A549 (cell line): ENCODE measurements around the gene MB21D2. TPM values are rescaled to one million over a fixed set of nuclear protein-coding genes. Genes with fewer than 3 reads are reported as not detected.

ENCODE experiments used
- ATAC-seq, 2 experiments: fragments of 200-7000 bp in 1 of 2; fragments of >200 bp in 1 of 2; cut with Nextera tagmentation in 1 of 2; cut with Tn5 transposase in 1 of 2; 3 replicates each; pipeline versions ENCODE4 v1.8.0 to v1.9.1; 2018 to 2020; ENCODE audit warnings: mild to moderate bottlenecking in 1 of 2, moderate library complexity in 1 of 2
- CTCF ChIA-PET: fragments of 300-600 bp; sonication (Branson Sonifier 250); formaldehyde crosslinking; extraction: SDS; loops from one replicate; lab custom pipeline; 2021; ENCODE audit warnings: antibody characterized with exemption, inconsistent platforms; lab: Yijun Ruan, JAX
- POLR2A ChIA-PET: fragments of 350-600 bp; formaldehyde crosslinking; extraction: SDS; loops from one replicate; lab custom pipeline; 2021; ENCODE audit warnings: antibody characterized with exemption, inconsistent platforms; lab: Yijun Ruan, JAX
- DNase-seq, 2 experiments: peaks; one replicate each; pipeline versions ENCODE4 v3.0.0 to v3.0.0-alpha.2; 2011 to 2016; ENCODE audit warnings: low read depth in 1 of 2, low spot score in 1 of 2
- FAIRE-seq: peaks from 2 replicates; lab custom pipeline; 2011; peaks lifted over from hg19 to GRCh38; lab: Jason Lieb, UNC
- H3K27ac ChIP-seq, 2 experiments: fragments of >200 bp; sonication (Bioruptor Twin); formaldehyde crosslinking; 3 replicates each; pipeline ENCODE4 v1.5.1; 2016 to 2017
- H3K4me1 ChIP-seq: fragments of >200 bp; sonication (Bioruptor Twin); formaldehyde crosslinking; 3 replicates; pipeline ENCODE4 v1.6.1; 2016
- H3K4me2 ChIP-seq: fragments of >200 bp; sonication (Bioruptor Twin); formaldehyde crosslinking; 3 replicates; pipeline ENCODE4 v1.6.1; 2016
- H3K4me3 ChIP-seq: fragments of >200 bp; sonication (Bioruptor Twin); formaldehyde crosslinking; 3 replicates; pipeline ENCODE4 v1.5.1; 2016
- H3K9me3 ChIP-seq: fragments of >200 bp; sonication (Bioruptor Twin); formaldehyde crosslinking; 3 replicates; pipeline ENCODE4 v1.6.1; 2016
- BCL3 ChIP-seq: fragments of >200 bp; sonication (Bioruptor Twin); formaldehyde crosslinking; IDR thresholded peaks from 3 replicates; pipeline ENCODE4 v1.6.1; 2016
- BHLHE40 ChIP-seq: IDR thresholded peaks from 2 replicates; pipeline ENCODE4 v1.6.1; 2012; ENCODE audit warnings: low read depth, low read length, inconsistent platforms
- CBX2 ChIP-seq: fragments of 200-600 bp; sonication (generic); IDR thresholded peaks from 2 replicates; pipeline ENCODE4 v1.6.1; 2016; ENCODE audit warnings: low read depth, mild to moderate bottlenecking, borderline replicate concordance
- CBX8 ChIP-seq: fragments of 200-600 bp; sonication (generic); IDR thresholded peaks from 2 replicates; pipeline ENCODE4 v1.6.1; 2016
- CEBPB ChIP-seq, 2 experiments: fragments of >200 bp in 1 of 2; sonication (Bioruptor Twin) in 1 of 2; formaldehyde crosslinking in 1 of 2; IDR thresholded peaks; 2 replicates each; pipeline ENCODE4 v1.6.1; 2012 to 2016
- CHD2 ChIP-seq: fragments of 150-350 bp; IDR thresholded peaks from 2 replicates; pipeline ENCODE4 v1.6.1; 2014; ENCODE audit warnings: low read length; ENCODE audit not compliant: partially characterized antibody
- CTCF ChIP-seq: fragments of >200 bp; sonication (Bioruptor Twin); formaldehyde crosslinking; IDR thresholded peaks from 3 replicates; pipeline ENCODE4 v1.5.1; 2016
- EHMT2 ChIP-seq: fragments of 200-600 bp; sonication (generic); IDR thresholded peaks from 2 replicates; pipeline ENCODE4 v1.6.1; 2016; ENCODE audit warnings: antibody characterized with exemption, low read depth, mild to moderate bottlenecking, moderate library complexity
- EP300 ChIP-seq, 2 experiments: fragments of >200 bp; sonication (Bioruptor Twin); formaldehyde crosslinking; IDR thresholded peaks; 2 replicates in 1 of 2; 3 replicates in 1 of 2; pipeline ENCODE4 v1.6.1; 2016 to 2017
- FOXS1 ChIP-seq: fragments of 250-450 bp; sonication (Bioruptor Pico); IDR thresholded peaks from 2 replicates; pipeline ENCODE4 v1.5.0; 2020; ENCODE audit warnings: mild to moderate bottlenecking, moderate library complexity
- GATA3 ChIP-seq: IDR thresholded peaks from 2 replicates; pipeline ENCODE4 v1.6.1; 2012; ENCODE audit warnings: borderline replicate concordance
- HDAC2 ChIP-seq: fragments of 200-600 bp; sonication (generic); IDR thresholded peaks from 2 replicates; pipeline ENCODE4 v1.6.1; 2016
- HEYL ChIP-seq: fragments of 250-450 bp; sonication (Bioruptor Pico); IDR thresholded peaks from 2 replicates; pipeline ENCODE4 v1.8.0; 2021; ENCODE audit warnings: mild to moderate bottlenecking, moderate library complexity
- HOXA7 ChIP-seq: fragments of 250-450 bp; sonication (Bioruptor Pico); IDR thresholded peaks from 2 replicates; pipeline ENCODE4 v1.5.0; 2020; ENCODE audit warnings: mild to moderate bottlenecking, moderate library complexity
- JUN ChIP-seq, 2 experiments: fragments of >200 bp; sonication (Bioruptor Twin); formaldehyde crosslinking; IDR thresholded peaks; 2 replicates in 1 of 2; 3 replicates in 1 of 2; pipeline ENCODE4 v1.6.1; 2016 to 2017
- JUNB ChIP-seq: fragments of >200 bp; sonication (Bioruptor Twin); formaldehyde crosslinking; IDR thresholded peaks from 2 replicates; pipeline ENCODE4 v1.6.1; 2016
- KDM5A ChIP-seq: fragments of 200-600 bp; sonication (generic); IDR thresholded peaks from 2 replicates; pipeline ENCODE4 v1.6.1; 2016; ENCODE audit warnings: antibody characterized with exemption, mild to moderate bottlenecking
- MAFK ChIP-seq: fragments of 450-650 bp; IDR thresholded peaks from 2 replicates; pipeline ENCODE4 v1.6.1; 2014; ENCODE audit not compliant: partially characterized antibody
- NFE2L2 ChIP-seq: fragments of 150-350 bp; conservative IDR thresholded peaks from 2 replicates; pipeline ENCODE4 v1.6.1; 2014; ENCODE audit warnings: low read length
- NR3C1 ChIP-seq: fragments of >200 bp; sonication (Bioruptor Twin); formaldehyde crosslinking; IDR thresholded peaks from 3 replicates; pipeline ENCODE4 v1.6.1; 2017
- PBX3 ChIP-seq: IDR thresholded peaks from 2 replicates; pipeline ENCODE4 v1.6.1; 2012
- POLR2A ChIP-seq: IDR thresholded peaks from 2 replicates; pipeline ENCODE4 v1.6.1; 2012; ENCODE audit warnings: mild to moderate bottlenecking, low read length
- POLR2AphosphoS2 ChIP-seq: conservative IDR thresholded peaks from 2 replicates; pipeline ENCODE4 v1.6.1; 2012; ENCODE audit warnings: low read length, improper control_type of control experiment, inconsistent platforms
- RCOR1 ChIP-seq: fragments of 150-350 bp; IDR thresholded peaks from 2 replicates; pipeline ENCODE4 v1.6.1; 2014; ENCODE audit warnings: antibody characterized with exemption, low read length, low read depth
- TFCP2L1 ChIP-seq: fragments of 250-450 bp; sonication (Bioruptor Pico); IDR thresholded peaks from 2 replicates; pipeline ENCODE4 v1.5.0; 2021; ENCODE audit warnings: mild to moderate bottlenecking
- TP53 ChIP-seq: fragments of 250-450 bp; sonication (Bioruptor Pico); IDR thresholded peaks from 2 replicates; pipeline ENCODE4 v1.5.0; 2021; ENCODE audit warnings: mild to moderate bottlenecking, moderate library complexity
- ZC3H11A ChIP-seq: fragments of 450-650 bp; IDR thresholded peaks from 2 replicates; pipeline ENCODE4 v1.6.1; 2014; ENCODE audit warnings: antibody characterized with exemption, mild to moderate bottlenecking
- ZFP36 ChIP-seq: fragments of 450-650 bp; IDR thresholded peaks from 2 replicates; pipeline ENCODE4 v1.6.1; 2014; ENCODE audit warnings: borderline replicate concordance; ENCODE audit not compliant: partially characterized antibody
- ZSCAN20 ChIP-seq: fragments of 250-450 bp; sonication (Bioruptor Pico); IDR thresholded peaks from 2 replicates; pipeline ENCODE4 v1.8.0; 2022; ENCODE audit warnings: mild to moderate bottlenecking, moderate library complexity
- WGBS: methylation state at CpG from one replicate; pipeline ENCODE4 v1.1.6; 2017; ENCODE audit errors: missing lambda C conversion rate; 5-methylcytosine and 5-hydroxymethylcytosine counted together
- polyA plus RNA-seq, 4 experiments: library from polyadenylated mRNA; depleted of rRNA in 3 of 4; stranded (reverse); fragments of >200 nt; fragmentation: RNase III in 1 of 4; extraction: RNeasy Plus Mini Kit Qiagen cat#74134 plus additional on column Dnase treatment in 1 of 4; gene quantifications; 2 replicates in 3 of 4; 3 replicates in 1 of 4; pipeline ENCODE4 v1.2.3, GENCODE V29; 2011 to 2017

Gene MB21D2
- polyA plus RNA-seq, 2 of the 4 experiments (the other 2 are of a cell fraction): 4.8 to 7.5 TPM

DNA sequence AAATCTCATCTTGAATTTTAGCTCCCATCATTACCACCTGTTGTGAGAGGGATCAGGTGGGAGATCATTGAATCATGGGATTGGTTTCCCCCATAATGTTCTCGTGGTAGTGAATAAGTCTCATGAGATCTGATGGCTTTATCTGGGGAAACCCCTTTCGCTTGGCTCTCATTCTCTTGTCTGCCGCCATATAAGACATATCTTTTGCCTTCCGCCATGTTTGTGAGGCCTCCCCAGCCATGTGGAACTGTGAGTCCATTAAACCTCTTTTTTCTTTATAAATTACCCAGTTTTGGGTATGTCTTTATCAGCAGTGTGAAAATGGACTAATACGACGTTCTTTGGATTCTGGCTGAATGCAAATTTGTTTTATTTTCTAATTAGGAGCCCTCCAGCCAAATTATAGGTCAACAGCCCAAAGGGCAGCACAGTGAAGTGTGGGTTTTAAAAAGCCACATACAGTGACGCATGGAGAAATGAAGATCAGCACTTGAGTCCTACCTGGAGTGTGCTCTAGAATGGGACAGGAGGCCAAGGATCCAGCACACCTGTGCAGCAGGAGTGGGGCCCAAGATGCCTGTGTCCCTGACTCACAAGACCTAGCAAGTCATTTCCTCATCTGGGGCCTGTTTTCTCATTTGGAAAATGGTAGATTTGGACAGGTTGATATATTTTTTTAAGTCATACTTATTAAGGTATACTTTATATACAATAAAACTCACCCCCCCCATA is 89.6 kb downstream of the MB21D2 start:
- WGBS: 91% methylated on average over 7 of the region's 7 CpGs
- DNase-seq (no peak), ATAC-seq (no peak), FAIRE-seq (no peak)
- H3K9me3 ChIP-seq: no peaks in the 10 kb centered on the region
- CTCF ChIA-PET: no interaction called here
- TF ChIP-seq MAFK: no peak
- H3K4me3 ChIP-seq: no peak overlapping the region
- no peak overlapping the region for H3K4me2 ChIP-seq
- POLR2A ChIA-PET: no interaction called here
- H3K4me1 ChIP-seq: peaks cover 42% of the 10 kb centered on the region; the same call in 2 of the 3 replicates
- no peak overlapping the region; a peak in 1 of 6 replicates for H3K27ac ChIP-seq

DNA sequence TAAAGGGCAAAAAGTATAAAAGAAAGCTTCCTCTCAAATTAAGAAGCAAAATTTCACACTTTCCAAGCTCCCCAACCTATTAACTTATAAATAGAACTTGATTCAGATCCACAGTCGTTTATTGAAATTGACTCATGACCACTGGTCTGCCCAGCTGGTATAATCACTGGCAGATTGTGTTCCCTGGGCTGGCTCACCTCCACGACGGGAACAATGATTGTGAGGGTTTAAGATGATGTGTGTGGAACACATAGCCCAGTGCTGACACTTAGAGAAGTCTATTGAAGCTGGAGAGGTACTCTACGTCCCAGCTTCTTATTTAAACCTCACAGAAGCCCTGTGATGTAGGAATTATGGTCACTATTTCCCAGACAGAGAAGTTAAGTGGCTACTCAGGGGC is 90.4 kb downstream of the MB21D2 start:
- ChIA-PET CTCF (interaction anchor here (0.9 to 1.2 kb wide), 2 partner anchors 10 to 214 kb away, joined by 3 to 4 read pairs; no protein-coding TSS in a partner anchor), POLR2A (no interaction called here)
- H3K4me1 ChIP-seq: peaks cover 33% of the 10 kb centered on the region; the same call in 2 of the 3 replicates
- FAIRE-seq: no peak
- TF ChIP-seq EHMT2 (no peak), HEYL (CRISPR knock-in tag) (no peak), POLR2A (no peak), CHD2 (no peak), NFE2L2 (no peak), BCL3 (no peak), BHLHE40 (no peak), ZC3H11A (no peak), GATA3 (no peak), HOXA7 (CRISPR knock-in tag) (no peak), HDAC2 (no peak), CBX8 (no peak), ZFP36 (no peak), CBX2 (no peak), JUN (IDR thresholded peaks at IDR 0.05) (no peak), ZSCAN20 (no peak), POLR2AphosphoS2 (no peak)
- DNase-seq: no peak
- ATAC-seq: no peak
- no peak overlapping the region for H3K4me2 ChIP-seq
- H3K9me3 ChIP-seq: no peaks in the 10 kb centered on the region
- 71% methylated on average over 4 of the region's 4 CpGs for WGBS
- H3K27ac ChIP-seq: no peak overlapping the region; a peak in 1 of 6 replicates
- no peak overlapping the region for H3K4me3 ChIP-seq

GRCh38 chr3:192826214-192827006 is 91.2 kb downstream of the MB21D2 start:
- peak overlapping the region; percentile 10; the same call in 2 of the 3 replicates for H3K4me2 ChIP-seq
- no peak overlapping the region for H3K4me3 ChIP-seq
- WGBS: 90% methylated on average over 4 of the region's 4 CpGs
- POLR2A ChIA-PET: no interaction called here
- TF ChIP-seq EHMT2: no peak
- TF ChIP-seq JUNB: no peak
- TF ChIP-seq EP300 (IDR thresholded peaks at IDR 0.05): no peak
- no peak for TF ChIP-seq CEBPB (IDR thresholded peaks at IDR 0.05)
- no peak for TF ChIP-seq BCL3
- TF ChIP-seq CTCF: no peak
- TF ChIP-seq TFCP2L1 (CRISPR knock-in tag): no peak
- no peak for TF ChIP-seq KDM5A
- no peak for TF ChIP-seq PBX3
- no peak for TF ChIP-seq NFE2L2
- no peak for TF ChIP-seq TP53 (CRISPR knock-in tag)
- no peak for TF ChIP-seq NR3C1
- TF ChIP-seq FOXS1 (CRISPR knock-in tag): no peak
- TF ChIP-seq JUN (IDR thresholded peaks at IDR 0.05): no peak
- no peak for TF ChIP-seq RCOR1
- no peak for TF ChIP-seq HDAC2
- no peak for DNase-seq
- FAIRE-seq: no peak
- no peak for ATAC-seq
- peak overlapping the region in 1 of 2 experiments; percentile 27; a peak in 1 of 6 replicates for H3K27ac ChIP-seq
- peaks cover 25% of the 10 kb centered on the region; the same call in 2 of the 3 replicates for H3K4me1 ChIP-seq
- no peaks in the 10 kb centered on the region for H3K9me3 ChIP-seq
- CTCF ChIA-PET: interaction anchor here (0.9 to 1.2 kb wide), 3 partner anchors 9 to 214 kb away, joined by 3 to 4 read pairs (median 3); no protein-coding TSS in a partner anchor
